ENCODE measurements around the gene LRRC59.

GRCh38 chr17:50359998-50360461, 37.3 kb downstream of the LRRC59 start:
- TF ChIP-seq, protein P1, sequence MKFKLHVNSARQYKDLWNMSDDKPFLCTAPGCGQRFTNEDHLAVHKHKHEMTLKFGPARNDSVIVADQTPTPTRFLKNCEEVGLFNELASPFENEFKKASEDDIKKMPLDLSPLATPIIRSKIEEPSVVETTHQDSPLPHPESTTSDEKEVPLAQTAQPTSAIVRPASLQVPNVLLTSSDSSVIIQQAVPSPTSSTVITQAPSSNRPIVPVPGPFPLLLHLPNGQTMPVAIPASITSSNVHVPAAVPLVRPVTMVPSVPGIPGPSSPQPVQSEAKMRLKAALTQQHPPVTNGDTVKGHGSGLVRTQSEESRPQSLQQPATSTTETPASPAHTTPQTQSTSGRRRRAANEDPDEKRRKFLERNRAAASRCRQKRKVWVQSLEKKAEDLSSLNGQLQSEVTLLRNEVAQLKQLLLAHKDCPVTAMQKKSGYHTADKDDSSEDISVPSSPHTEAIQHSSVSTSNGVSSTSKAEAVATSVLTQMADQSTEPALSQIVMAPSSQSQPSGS (CRISPR knock-in tag; IDR thresholded peaks at IDR 0.05; ENCODE audit: borderline replicate concordance, low read depth), result no peak
- TF ChIP-seq NR2C2 (CRISPR knock-in tag; IDR thresholded peaks at IDR 0.05), result no peak
- TF ChIP-seq, protein P2, sequence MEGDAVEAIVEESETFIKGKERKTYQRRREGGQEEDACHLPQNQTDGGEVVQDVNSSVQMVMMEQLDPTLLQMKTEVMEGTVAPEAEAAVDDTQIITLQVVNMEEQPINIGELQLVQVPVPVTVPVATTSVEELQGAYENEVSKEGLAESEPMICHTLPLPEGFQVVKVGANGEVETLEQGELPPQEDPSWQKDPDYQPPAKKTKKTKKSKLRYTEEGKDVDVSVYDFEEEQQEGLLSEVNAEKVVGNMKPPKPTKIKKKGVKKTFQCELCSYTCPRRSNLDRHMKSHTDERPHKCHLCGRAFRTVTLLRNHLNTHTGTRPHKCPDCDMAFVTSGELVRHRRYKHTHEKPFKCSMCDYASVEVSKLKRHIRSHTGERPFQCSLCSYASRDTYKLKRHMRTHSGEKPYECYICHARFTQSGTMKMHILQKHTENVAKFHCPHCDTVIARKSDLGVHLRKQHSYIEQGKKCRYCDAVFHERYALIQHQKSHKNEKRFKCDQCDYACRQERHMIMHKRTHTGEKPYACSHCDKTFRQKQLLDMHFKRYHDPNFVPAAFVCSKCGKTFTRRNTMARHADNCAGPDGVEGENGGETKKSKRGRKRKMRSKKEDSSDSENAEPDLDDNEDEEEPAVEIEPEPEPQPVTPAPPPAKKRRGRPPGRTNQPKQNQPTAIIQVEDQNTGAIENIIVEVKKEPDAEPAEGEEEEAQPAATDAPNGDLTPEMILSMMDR (IDR thresholded peaks at IDR 0.05), result no peak
- no peak for TF ChIP-seq ESRRA (CRISPR knock-in tag; IDR thresholded peaks at IDR 0.05; ENCODE audit: borderline replicate concordance)
- TF ChIP-seq GABPB1 (CRISPR knock-in tag; IDR thresholded peaks at IDR 0.05), result no peak
- TF ChIP-seq ETV6 (CRISPR knock-in tag; IDR thresholded peaks at IDR 0.05), result no peak
- no peak for TF ChIP-seq KAT7 (CRISPR knock-in tag; IDR thresholded peaks at IDR 0.05; ENCODE audit: borderline replicate concordance)
- TF ChIP-seq, protein P3, sequence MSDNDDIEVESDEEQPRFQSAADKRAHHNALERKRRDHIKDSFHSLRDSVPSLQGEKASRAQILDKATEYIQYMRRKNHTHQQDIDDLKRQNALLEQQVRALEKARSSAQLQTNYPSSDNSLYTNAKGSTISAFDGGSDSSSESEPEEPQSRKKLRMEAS (CRISPR knock-in tag; IDR thresholded peaks at IDR 0.05), result no peak
- no peak for TF ChIP-seq SP1 (CRISPR knock-in tag; conservative IDR thresholded peaks at IDR 0.05)
